GOT3 (cell line): ENCODE results near the gene CHDH.

Experiments used
- DNase-seq: peaks from one replicate; lab custom pipeline; 2025; ENCODE audit warnings: mixed read lengths; lab: John Stamatoyannopoulos, UW

Gene CHDH

DNA sequence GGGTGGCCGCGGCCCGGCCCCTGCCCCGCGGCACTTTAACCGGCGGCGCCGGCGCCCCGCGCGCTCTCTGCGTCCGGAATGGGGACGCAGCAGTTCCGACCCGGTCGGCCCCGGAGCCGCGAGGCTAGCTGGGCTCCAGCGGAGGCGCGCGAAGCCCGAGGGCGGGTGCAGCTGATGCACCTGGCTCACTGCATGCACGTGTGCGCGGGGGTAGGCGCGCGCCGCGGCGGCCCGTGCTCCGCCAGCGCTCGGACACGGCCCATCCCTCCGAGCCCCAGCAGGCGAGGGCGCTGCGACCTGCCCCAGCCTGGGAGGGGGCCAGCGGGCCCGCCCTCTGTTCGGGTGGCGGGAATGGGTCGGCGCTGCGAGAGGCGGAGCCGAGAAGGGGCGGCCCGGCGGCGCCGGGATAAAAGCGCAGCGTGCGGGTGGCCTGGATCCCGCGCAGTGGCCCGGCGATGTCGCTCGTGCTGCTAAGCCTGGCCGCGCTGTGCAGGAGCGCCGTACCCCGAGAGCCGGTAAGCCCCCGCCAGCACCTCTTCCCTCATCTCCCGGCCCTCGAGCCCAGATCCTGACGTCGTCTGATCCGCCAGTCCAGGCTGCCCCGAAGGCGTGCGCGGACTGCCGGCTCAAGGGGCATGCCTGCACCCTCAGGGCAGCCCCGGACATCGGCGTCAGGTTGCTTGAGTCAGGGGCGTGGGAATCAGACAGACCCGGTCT lies at the start of gene CHDH, which contains the start of gene IL17RB:
TSS of gene CHDH (minus strand) at position 286 of the 717 bp plus-strand sequence. CDS start 22,411 bp downstream, outside the sequence.
TSS of gene IL17RB (plus strand) at position 435 of the 717 bp plus-strand sequence. CDS start at position 456, 21 bp downstream.
- no peak for DNase-seq

GRCh38 chr3:53892286-53892637 lies 46.0 kb upstream of the CHDH start:
- no peak for DNase-seq

DNA sequence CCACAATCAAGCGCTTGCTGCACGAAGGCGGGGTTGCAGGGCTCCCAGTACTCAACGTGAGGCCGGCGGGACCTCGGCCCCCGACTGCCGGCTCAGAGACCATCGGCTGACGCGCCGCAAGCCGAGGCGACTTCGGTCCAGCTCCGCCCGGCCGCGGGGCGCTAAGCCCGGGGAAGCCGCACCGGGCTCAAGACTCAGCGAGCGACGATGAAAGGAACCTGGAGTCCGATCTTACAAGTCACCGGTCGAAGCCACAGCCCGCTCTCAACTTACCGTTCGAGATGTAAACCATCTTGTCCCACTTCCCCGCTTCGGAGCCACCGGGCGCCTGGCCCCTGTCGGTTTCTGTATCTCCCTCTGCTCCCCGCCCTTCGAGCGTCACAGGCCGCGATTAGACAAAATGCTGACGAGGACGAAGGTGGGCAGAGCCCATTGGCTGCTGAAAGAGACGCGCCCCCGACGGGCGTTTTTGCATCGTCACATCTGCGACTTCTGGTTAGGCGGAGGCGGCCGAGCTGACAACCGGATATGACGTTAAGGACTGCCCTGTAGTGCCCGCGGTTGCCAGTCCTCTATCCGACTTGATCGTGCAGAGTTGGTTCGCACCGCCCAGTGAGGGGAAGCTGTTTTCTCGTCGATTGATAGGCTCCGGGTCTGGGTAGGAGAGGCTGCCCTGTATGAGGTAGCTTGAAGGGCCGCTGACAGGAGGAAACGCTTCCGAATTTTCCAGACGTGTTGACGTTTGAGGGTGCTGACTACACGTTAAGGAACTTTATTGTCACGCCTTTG lies 45.5 kb upstream of the CHDH start, which contains the start of gene SELENOK:
TSS of gene SELENOK (minus strand) at position 363 of the 789 bp plus-strand sequence.
- DNase-seq, result peak; percentile 92

DNA sequence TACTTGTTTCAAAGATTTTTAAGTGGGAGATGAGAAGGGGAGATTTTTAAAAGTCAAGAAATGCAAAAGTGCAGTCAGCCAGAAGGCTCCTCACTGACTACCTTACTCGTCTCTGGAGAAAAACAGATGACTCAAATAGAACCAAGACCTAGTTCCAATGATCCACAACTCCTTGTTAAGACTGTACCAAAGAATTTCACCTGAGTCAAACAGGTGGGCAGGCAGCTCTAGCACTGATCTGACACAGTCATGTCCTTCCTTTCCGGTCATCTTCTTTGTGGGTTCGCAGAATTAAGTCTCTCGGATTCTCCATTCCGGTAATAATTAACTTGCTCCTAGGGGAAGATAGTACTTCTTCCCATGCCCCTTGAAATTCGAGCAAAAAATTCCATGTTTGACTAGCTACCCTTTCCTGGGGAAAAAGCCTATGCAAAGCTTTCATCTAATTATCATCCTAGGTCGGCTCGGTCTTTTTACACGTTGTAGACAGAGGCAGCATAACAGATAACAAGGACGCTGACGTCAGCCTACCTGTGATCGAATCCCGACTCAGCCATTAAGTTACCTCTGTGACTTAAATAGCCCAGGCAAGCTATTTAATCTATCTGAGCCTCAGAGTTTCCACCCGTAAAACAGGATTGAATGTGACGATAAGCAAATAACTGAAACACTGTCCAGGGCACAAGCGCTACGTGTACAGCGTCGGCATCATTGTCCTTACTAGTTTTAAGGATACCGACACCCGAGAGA lies 44.7 kb upstream of the CHDH start:
- no peak for DNase-seq

GRCh38 chr3:53888232-53888631 lies 42.0 kb upstream of the CHDH start:
- no peak for DNase-seq

DNA sequence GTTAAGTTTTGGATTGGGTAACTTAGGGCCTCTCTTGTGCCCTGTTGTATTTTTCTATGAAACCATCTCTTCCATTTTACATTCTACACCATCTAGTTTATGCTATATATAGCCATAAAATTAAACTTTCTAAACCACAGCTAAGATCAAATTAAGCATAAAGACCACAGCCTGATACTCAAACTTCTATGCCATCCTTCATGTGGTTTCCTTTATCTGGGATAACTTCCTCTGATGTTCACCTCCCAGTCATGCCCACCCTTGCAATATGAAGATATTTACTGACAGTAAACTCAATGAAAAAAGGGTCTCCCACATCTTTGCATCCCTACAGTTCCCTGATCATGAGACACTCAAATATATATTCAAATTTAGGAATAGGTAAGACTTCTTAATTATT lies 41.2 kb upstream of the CHDH start:
- no peak for DNase-seq

DNA sequence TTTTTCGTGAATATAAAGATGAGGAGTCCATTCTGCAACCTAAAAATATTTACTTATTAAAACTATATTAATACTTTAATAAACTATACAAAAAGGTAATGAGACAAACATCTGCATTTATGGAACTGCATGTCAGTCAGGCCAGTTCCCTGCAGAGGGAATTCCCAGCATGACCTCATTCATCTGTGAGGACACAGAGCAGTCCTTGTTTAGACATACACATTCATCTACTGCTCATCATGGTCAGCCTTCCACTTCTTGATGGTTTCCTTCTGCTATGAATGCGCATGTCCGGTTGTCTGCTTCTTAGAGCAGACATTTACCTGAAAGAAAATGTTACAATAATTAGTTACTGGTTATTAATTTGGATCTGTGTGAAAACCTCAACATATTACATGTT lies 39.0 kb upstream of the CHDH start:
- DNase-seq, result no peak

GRCh38 chr3:53884623-53885022 lies 38.4 kb upstream of the CHDH start:
- DNase-seq, result no peak

DNA sequence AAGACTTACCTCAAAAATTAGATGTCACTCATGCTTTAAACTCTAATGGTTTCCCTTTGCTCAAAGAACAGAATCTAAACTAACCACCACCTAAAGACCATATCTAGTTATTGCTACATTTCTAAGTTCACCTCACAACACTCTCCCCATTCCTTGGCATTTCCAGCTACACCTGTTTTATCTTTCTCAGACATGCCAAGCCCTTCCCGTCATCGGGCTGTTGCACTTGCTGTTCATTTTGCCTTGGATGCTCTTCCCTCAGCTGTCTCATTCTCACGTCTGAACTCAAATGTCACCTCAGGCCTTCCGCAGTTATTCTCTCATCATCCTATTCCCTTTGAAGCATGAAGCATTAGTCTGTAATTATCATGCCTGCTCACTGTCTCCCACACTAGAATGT lies 36.8 kb upstream of the CHDH start:
- DNase-seq, result no peak

- peak; percentile 54 for DNase-seq
These were observed 35.7 kb upstream of the CHDH start, which contains the start of gene ACTR8 for GRCh38 chr3:53881691-53882593. ACTR8 (minus strand) TSS chr3:53882152; CDS start chr3:53882101, 51 bp downstream.

DNA sequence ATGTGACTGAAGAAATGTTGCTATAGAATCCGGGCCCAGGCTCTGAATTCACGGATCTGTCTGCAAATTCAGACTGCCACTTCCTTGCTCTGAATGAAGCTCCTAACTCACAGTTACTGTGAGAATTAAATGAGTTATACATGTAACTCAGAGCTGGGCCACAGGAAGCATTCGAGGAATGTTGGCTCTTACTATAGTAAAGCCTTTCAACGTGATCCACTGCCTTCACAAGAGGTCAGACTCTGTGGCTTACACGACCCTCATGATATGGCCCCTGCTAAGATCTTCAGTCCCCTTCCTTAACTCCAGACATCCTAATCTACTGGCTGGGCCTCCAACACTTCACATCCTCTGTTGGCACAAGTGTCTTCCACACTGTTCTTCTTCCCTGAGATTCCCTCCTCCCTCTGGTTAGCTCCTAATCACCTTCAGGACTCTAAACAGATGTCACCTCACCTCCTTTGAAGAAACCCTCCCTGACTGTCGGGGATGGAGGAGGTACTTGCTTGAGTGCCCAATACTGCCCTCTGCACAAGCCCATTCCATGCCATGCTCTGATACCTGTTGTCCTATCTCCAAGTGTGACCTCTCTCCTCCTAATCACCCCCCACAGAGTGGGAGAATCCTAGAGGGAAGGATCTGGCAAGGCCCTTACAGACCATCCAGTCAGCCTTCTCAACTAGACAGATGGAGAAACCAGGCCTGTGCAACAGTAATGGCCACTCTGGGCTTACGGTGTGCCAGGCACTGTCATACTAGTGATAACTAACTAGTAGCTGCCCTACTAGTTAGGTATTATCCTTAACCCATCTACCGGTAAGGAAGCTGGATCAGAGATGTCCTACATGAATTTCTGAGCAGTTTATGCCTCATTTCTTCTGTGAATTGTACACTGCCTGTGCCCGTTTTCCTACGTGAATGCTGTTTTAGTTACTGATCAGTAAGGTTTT lies 34.5 kb upstream of the CHDH start:
- no peak for DNase-seq

- no peak for DNase-seq
These were observed 19.7 kb upstream of the CHDH start for GRCh38 chr3:53865732-53866499.

DNA sequence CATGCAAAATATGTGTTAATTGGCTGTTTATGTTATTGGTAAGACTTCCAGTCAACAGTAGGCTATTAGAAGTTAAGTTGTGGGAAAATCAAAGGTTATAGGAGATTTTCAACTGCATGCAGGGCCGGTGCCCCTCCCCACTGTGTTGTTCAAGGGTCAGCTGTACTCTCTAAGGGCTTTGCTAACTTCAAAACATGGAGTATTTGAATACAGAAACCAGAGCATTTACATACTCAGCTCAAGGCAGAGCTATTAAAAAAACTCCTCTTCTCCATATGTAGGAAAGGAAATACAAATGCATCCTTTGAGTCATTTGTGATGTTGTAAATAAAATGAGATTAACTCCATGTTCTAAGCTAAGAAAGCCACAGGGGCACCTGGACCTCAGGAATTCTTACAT lies 16.9 kb upstream of the CHDH start:
- no peak for DNase-seq

DNA sequence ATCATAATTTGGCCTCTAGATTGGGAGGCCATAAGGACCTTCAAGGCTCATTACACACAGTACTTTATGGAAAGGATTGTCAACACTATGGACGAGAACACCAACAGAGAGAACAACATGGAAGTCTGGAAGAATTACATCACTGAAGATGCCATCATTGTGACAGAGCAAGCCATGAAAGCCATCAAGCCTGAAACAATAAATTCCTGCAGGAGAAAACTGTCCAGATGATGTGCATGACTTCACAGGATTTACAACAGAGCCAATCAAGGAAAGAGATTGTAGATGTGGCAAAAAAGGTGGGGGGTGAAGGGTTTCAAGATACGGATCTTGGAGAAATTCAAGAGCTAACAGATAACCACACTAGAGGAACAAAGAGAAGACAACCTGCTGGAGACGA lies 16.0 kb upstream of the CHDH start:
- no peak for DNase-seq

- no peak for DNase-seq
These were observed 14.0 kb upstream of the CHDH start for GRCh38 chr3:53860196-53860595.

- no peak for DNase-seq
These were observed 13.0 kb upstream of the CHDH start for GRCh38 chr3:53859178-53859577.

DNA sequence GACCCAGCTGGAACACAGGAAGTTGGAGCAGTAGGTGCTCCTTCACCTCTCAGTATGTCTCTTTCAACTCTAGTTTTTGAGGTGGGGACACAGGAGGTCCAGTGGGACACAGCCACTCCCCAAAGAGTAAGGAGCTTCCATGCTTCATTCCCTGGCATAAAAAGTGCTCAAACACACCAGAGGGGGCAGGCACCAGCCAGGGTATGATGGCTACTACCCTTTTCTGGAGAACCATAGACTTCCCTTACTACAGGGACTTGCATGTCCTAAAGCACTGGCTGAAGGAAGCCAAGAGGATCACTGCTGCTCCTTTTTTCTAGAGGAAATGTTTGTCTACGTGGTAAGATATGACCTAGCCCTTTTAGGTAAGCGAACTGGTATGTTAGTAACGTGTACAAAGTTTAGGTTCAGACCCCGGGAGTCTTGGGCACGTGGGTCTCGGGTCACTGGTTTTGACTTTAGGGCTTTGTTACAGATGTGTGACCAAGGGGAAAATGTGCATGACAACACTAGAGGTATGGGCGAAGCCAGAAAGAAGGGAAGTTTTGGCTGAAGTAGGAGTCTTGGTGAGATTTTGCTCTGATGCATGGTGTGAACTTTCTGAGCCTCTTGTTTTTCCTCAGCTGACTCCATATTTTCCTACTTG lies 12.0 kb upstream of the CHDH start:
- DNase-seq, result no peak

GRCh38 chr3:53856964-53857363 lies 10.7 kb upstream of the CHDH start:
- DNase-seq, result no peak

GRCh38 chr3:53850895-53851294 lies 4.7 kb upstream of the CHDH start:
- DNase-seq, result no peak
